CD14-positive monocyte (primary cell): Measurements from ENCODE around the gene KRT74. TPM values are rescaled to one million over a fixed set of nuclear protein-coding genes. Genes with fewer than 3 reads are reported as not detected.

Source experiments
- DNase-seq, 3 donors: peaks; one replicate each; pipeline ENCODE4 v3.0.0-alpha.2; 2011 to 2022
- H2AFZ ChIP-seq: 2 replicates; pipeline ENCODE4 v1.6.0; 2012; ENCODE audit warnings: mild to moderate bottlenecking, low read depth, low read length, inconsistent platforms; ENCODE audit not compliant: insufficient read depth, poor library complexity, severe bottlenecking
- H3K27ac ChIP-seq, 2 donors: 1 replicate in 1 of 2; 2 replicates in 1 of 2; pipeline ENCODE4 v1.5.1; 2012 to 2013; ENCODE audit warnings: low read length in 2 of 2, control low read depth in 1 of 2, inconsistent platforms in 1 of 2, low read depth in 1 of 2, mild to moderate bottlenecking in 1 of 2
- H3K27me3 ChIP-seq, 2 donors: one replicate each; pipeline versions ENCODE4 v1.6.0 to v1.6.1; 2011 to 2013; ENCODE audit warnings: low read length in 2 of 2; ENCODE audit not compliant: control insufficient read depth in 2 of 2, insufficient read depth in 2 of 2
- H3K36me3 ChIP-seq, 2 donors: replicated peaks in 1 of 2; 1 replicate in 1 of 2; 2 replicates in 1 of 2; pipeline versions ENCODE4 v1.5.1 to v1.6.1; 2012 to 2013; ENCODE audit warnings: low read length in 2 of 2, control low read depth in 1 of 2, inconsistent platforms in 1 of 2, mild to moderate bottlenecking in 1 of 2; ENCODE audit not compliant: insufficient read depth in 2 of 2, control insufficient read depth in 1 of 2
- H3K4me1 ChIP-seq, 2 donors: 1 replicate in 1 of 2; 2 replicates in 1 of 2; pipeline versions ENCODE4 v1.5.1 to v1.6.1; 2012 to 2013; ENCODE audit warnings: low read length in 2 of 2, control low read depth in 1 of 2, inconsistent platforms in 1 of 2, mild to moderate bottlenecking in 1 of 2, moderate library complexity in 1 of 2; ENCODE audit not compliant: insufficient read depth in 2 of 2, control insufficient read depth in 1 of 2
- H3K4me2 ChIP-seq: replicated peaks from 2 replicates; pipeline ENCODE3; 2012; ENCODE audit warnings: low read length, moderate library complexity, mild to moderate bottlenecking; ENCODE audit not compliant: poor library complexity, severe bottlenecking; ENCODE audit errors: extremely low read depth
- H3K4me3 ChIP-seq, 3 experiments: fragments of 200-600 bp in 1 of 3; sonication (generic) in 1 of 3; replicated peaks in 1 of 3; 1 replicate in 2 of 3; 2 replicates in 1 of 3; pipeline ENCODE4 v1.5.1; 2011 to 2013; ENCODE audit warnings: low read length in 3 of 3, mild to moderate bottlenecking in 3 of 3, control low read depth in 2 of 3, low read depth in 2 of 3, inconsistent platforms in 1 of 3, moderate library complexity in 1 of 3
- H3K79me2 ChIP-seq: 2 replicates; pipeline ENCODE4 v1.6.0; 2012; ENCODE audit warnings: mild to moderate bottlenecking, control low read depth, inconsistent platforms, low read length, moderate library complexity; ENCODE audit not compliant: insufficient read depth
- H3K9ac ChIP-seq: 2 replicates; pipeline ENCODE4 v1.6.0; 2017; ENCODE audit warnings: low read length, mild to moderate bottlenecking; ENCODE audit not compliant: insufficient read depth, poor library complexity, severe bottlenecking
- H3K9me3 ChIP-seq, 2 donors: replicated peaks in 1 of 2; 1 replicate in 1 of 2; 2 replicates in 1 of 2; pipeline versions ENCODE4 v1.5.1 to v1.6.1; 2012 to 2013; ENCODE audit warnings: low read length in 2 of 2, control low read depth in 1 of 2; ENCODE audit not compliant: control insufficient read depth in 1 of 2, insufficient read depth in 1 of 2
- H4K20me1 ChIP-seq: 2 replicates; pipeline ENCODE4 v1.6.0; 2012; ENCODE audit warnings: mild to moderate bottlenecking, low read length, control low read depth, moderate library complexity; ENCODE audit not compliant: insufficient read depth
- H3K27ac Mint-ChIP-seq, 7 donors: one replicate each; pipeline ENCODE4 v1.8.0; 2020; ENCODE audit warnings: mild to moderate bottlenecking in 7 of 7, mixed read lengths in 7 of 7, moderate library complexity in 6 of 7, inconsistent platforms in 2 of 7
- H3K27me3 Mint-ChIP-seq, 3 donors: one replicate each; pipeline ENCODE4 v1.8.0; 2021 to 2022; ENCODE audit warnings: low read depth in 3 of 3, mild to moderate bottlenecking in 3 of 3, mixed read lengths in 3 of 3, moderate library complexity in 3 of 3, inconsistent platforms in 1 of 3
- H3K36me3 Mint-ChIP-seq, 2 donors: one replicate each; pipeline ENCODE4 v1.8.0; 2020; ENCODE audit warnings: mixed read lengths in 2 of 2, inconsistent platforms in 1 of 2, mild to moderate bottlenecking in 1 of 2
- H3K4me1 Mint-ChIP-seq: one replicate; pipeline ENCODE4 v1.8.0; 2020; ENCODE audit warnings: mild to moderate bottlenecking, mixed read lengths
- H3K4me3 Mint-ChIP-seq, 2 donors: one replicate each; pipeline ENCODE4 v1.8.0; 2020; ENCODE audit warnings: mild to moderate bottlenecking in 2 of 2, mixed read lengths in 2 of 2, moderate library complexity in 1 of 2
- H3K9me3 Mint-ChIP-seq, 7 donors: one replicate each; pipeline ENCODE4 v1.8.0; 2020 to 2022; ENCODE audit warnings: mixed read lengths in 7 of 7, mild to moderate bottlenecking in 6 of 7, moderate library complexity in 6 of 7, inconsistent platforms in 2 of 7
- CTCF ChIP-seq: fragments of 200-600 bp; IDR thresholded peaks from one replicate; pipeline ENCODE4 v1.8.0; 2022; ENCODE audit warnings: antibody characterized with exemption, mild to moderate bottlenecking
- WGBS: methylation state at CpG from one replicate; pipeline ENCODE4 v1.1.5; 2013; ENCODE audit warnings: missing lambda C conversion rate; ENCODE audit not compliant: insufficient coverage; 5-methylcytosine and 5-hydroxymethylcytosine counted together
- intact Hi-C, 2 donors: fragments of 100-400 bp; cut with micrococcal nuclease; formaldehyde crosslinking; loops; one replicate each; pipeline versions ENCODE4 v1.15.0 to v1.15.1; 2023
- polyA plus RNA-seq, 3 donors: library from polyadenylated mRNA; depleted of rRNA in 1 of 3; unstranded in 2 of 3; stranded (reverse) in 1 of 3; fragments of 300-500 nt in 2 of 3; fragments of >200 nt in 1 of 3; fragmentation: Illumina TruSeq in 2 of 3; gene quantifications; 1 replicate in 2 of 3; 2 replicates in 1 of 3; pipeline ENCODE4 v1.2.3, GENCODE V29; 2012 to 2021

The KRT74 gene
- polyA plus RNA-seq, 3 donors = not detected

GRCh38 chr12:52557476-52557875 is 16.2 kb downstream of the KRT74 start:
- peaks cover 2 to 21% (median 17%) of the 10 kb centered on the region in 3 donors for H3K27me3 Mint-ChIP-seq
- no peak overlapping the region for H3K4me3 Mint-ChIP-seq
- H3K36me3 Mint-ChIP-seq = no peaks in the 10 kb centered on the region
- Histone ChIP-seq H3K79me2 (no peaks in the 10 kb centered on the region), H3K9me3 (no peaks in the 10 kb centered on the region), H3K4me3 (no peak overlapping the region), H3K27me3 (no peaks in the 10 kb centered on the region), H3K27ac (no peak overlapping the region), H4K20me1 (no peaks in the 10 kb centered on the region), H3K9ac (no peak overlapping the region), H3K4me1 (no peaks in the 10 kb centered on the region), H3K4me2 (no peak overlapping the region), H2AFZ (no peak overlapping the region), H3K36me3 (no peaks in the 10 kb centered on the region)
- H3K9me3 Mint-ChIP-seq = peaks cover 0 to 3% (median 0%) of the 10 kb centered on the region in 7 donors
- no peak for DNase-seq
- no CpG with 5 or more reads among the region's 2 CpGs for WGBS
- TF ChIP-seq CTCF = no peak
- no peak overlapping the region for H3K27ac Mint-ChIP-seq
- intact Hi-C loops = no loop called here
- no peaks in the 10 kb centered on the region for H3K4me1 Mint-ChIP-seq

- no peak overlapping the region for H3K9ac ChIP-seq
- no peak overlapping the region for H3K4me3 Mint-ChIP-seq
- 100% methylated on average over 3 of the region's 6 CpGs for WGBS
- no peak overlapping the region for H3K4me2 ChIP-seq
- no peaks in the 10 kb centered on the region for H3K9me3 ChIP-seq
- no peak overlapping the region for H3K27ac ChIP-seq
- no peaks in the 10 kb centered on the region for H3K4me1 Mint-ChIP-seq
- peaks cover 0 to 3% (median 0%) of the 10 kb centered on the region in 7 donors for H3K9me3 Mint-ChIP-seq
- H3K79me2 ChIP-seq = no peaks in the 10 kb centered on the region
- H2AFZ ChIP-seq = no peak overlapping the region
- H3K27me3 Mint-ChIP-seq = peaks cover 2 to 20% (median 19%) of the 10 kb centered on the region in 3 donors
- no peak for TF ChIP-seq CTCF
- intact Hi-C loops = no loop called here
- no peaks in the 10 kb centered on the region for H4K20me1 ChIP-seq
- no peak for DNase-seq
- H3K27me3 ChIP-seq = no peaks in the 10 kb centered on the region
- no peaks in the 10 kb centered on the region for H3K36me3 ChIP-seq
- H3K4me3 ChIP-seq = no peak overlapping the region
- no peaks in the 10 kb centered on the region for H3K36me3 Mint-ChIP-seq
- peak overlapping the region in 2 of 7 donors; percentile 20 to 21 for H3K27ac Mint-ChIP-seq
- H3K4me1 ChIP-seq = no peaks in the 10 kb centered on the region
These were observed 18.1 kb downstream of the KRT74 start for GRCh38 chr12:52555577-52555976.
